MCF 10A (cell line): ENCODE measurements around the gene SAE1. TPM values are rescaled to one million over a fixed set of nuclear protein-coding genes. Genes with fewer than 3 reads are reported as not detected.
"Not testable (repeated sequence)": the region's sequence is repeated elsewhere in the genome, so short reads cannot be mapped to it uniquely, and the experiment has no call there.

Experiments
- BruUV-seq: library from RNA; stranded (reverse); fragments of 400-500 nt; replicated peaks from 2 replicates; lab custom pipeline; 2021; lab: Mats Ljungman, UMichigan
- CTCF ChIA-PET: fragments of 300-600 bp; sonication (Branson Sonifier 250); formaldehyde crosslinking; extraction: SDS; loops from one replicate; lab custom pipeline; 2021; ENCODE audit warnings: antibody characterized with exemption, inconsistent platforms; lab: Yijun Ruan, JAX
- POLR2A ChIA-PET: fragments of 300-600, 350-650 bp; sonication (Branson Sonifier 250); formaldehyde crosslinking; extraction: SDS; loops from one replicate; lab custom pipeline; 2020; ENCODE audit warnings: antibody characterized with exemption, inconsistent platforms; lab: Yijun Ruan, JAX
- DNase-seq: peaks from one replicate; pipeline ENCODE4 v3.0.0-alpha.2; 2018; ENCODE audit not compliant: unreplicated experiment
- H3K27ac Mint-ChIP-seq: one replicate; pipeline ENCODE4 v1.8.0; 2022; ENCODE audit warnings: mild to moderate bottlenecking, low read depth, mixed read lengths; ENCODE audit not compliant: unreplicated experiment
- H3K27me3 Mint-ChIP-seq: one replicate; pipeline ENCODE4 v1.8.0; 2022; ENCODE audit warnings: mixed read lengths; ENCODE audit not compliant: insufficient read depth, unreplicated experiment
- H3K36me3 Mint-ChIP-seq: one replicate; pipeline ENCODE4 v1.8.0; 2022; ENCODE audit warnings: mild to moderate bottlenecking, moderate library complexity, mixed read lengths; ENCODE audit not compliant: insufficient read depth, unreplicated experiment
- H3K4me1 Mint-ChIP-seq: one replicate; pipeline ENCODE4 v1.8.0; 2022; ENCODE audit warnings: mixed read lengths; ENCODE audit not compliant: insufficient read depth, unreplicated experiment
- H3K4me3 Mint-ChIP-seq: one replicate; pipeline ENCODE4 v1.8.0; 2022; ENCODE audit warnings: mild to moderate bottlenecking, moderate library complexity, mixed read lengths; ENCODE audit not compliant: unreplicated experiment
- H3K9me3 Mint-ChIP-seq: one replicate; pipeline ENCODE4 v1.8.0; 2022; ENCODE audit warnings: mixed read lengths; ENCODE audit not compliant: unreplicated experiment
- CTCF ChIP-seq: fragments of 200-600 bp; IDR thresholded peaks from one replicate; pipeline ENCODE4 v1.8.0; 2022; ENCODE audit warnings: antibody characterized with exemption, mild to moderate bottlenecking; ENCODE audit not compliant: unreplicated experiment
- intact Hi-C: fragments of 100-400 bp; cut with micrococcal nuclease; formaldehyde crosslinking; loops from 2 replicates; pipeline ENCODE4 v1.14.1; 2022
- total RNA-seq: library from RNA; stranded (reverse); gene quantifications from 2 replicates; pipeline ENCODE4 v1.2.3, GENCODE V29; 2022

SAE1 gene
- total RNA-seq, 1 experiment from 2014 or later = 81.7 TPM

GRCh38 chr19:47098608-47099007 lies 32.0 kb upstream of the SAE1 start:
- POLR2A ChIA-PET = interaction anchor here (0.7 to 5.3 kb wide), 5 partner anchors 11 to 155 kb away, joined by 3 to 49 read pairs (median 3); partner anchors contain the start of gene ZC3H4
- DNase-seq = no peak
- no peak overlapping the region for H3K4me3 Mint-ChIP-seq
- BruUV-seq = no TSS peak
- intact Hi-C loops = no loop called here
- H3K27me3 Mint-ChIP-seq = no peaks in the 10 kb centered on the region
- no peak for TF ChIP-seq CTCF
- CTCF ChIA-PET = interaction anchor here (0.6 to 0.9 kb wide), 3 partner anchors 19 to 122 kb away, joined by 3 to 4 read pairs (median 3); no protein-coding TSS in a partner anchor
- peaks cover 21% of the 10 kb centered on the region for H3K4me1 Mint-ChIP-seq
- H3K36me3 Mint-ChIP-seq = peaks cover 33% of the 10 kb centered on the region
- H3K27ac Mint-ChIP-seq = no peak overlapping the region
- H3K9me3 Mint-ChIP-seq = no peaks in the 10 kb centered on the region

GRCh38 chr19:47099576-47100050 lies 31.0 kb upstream of the SAE1 start:
- Mint-ChIP-seq H3K27ac (no peak overlapping the region), H3K4me1 (peaks cover 21% of the 10 kb centered on the region), H3K36me3 (peaks cover 24% of the 10 kb centered on the region), H3K9me3 (no peaks in the 10 kb centered on the region), H3K4me3 (no peak overlapping the region), H3K27me3 (no peaks in the 10 kb centered on the region)
- intact Hi-C loops = no loop called here
- CTCF ChIA-PET = interaction anchor here (0.6 to 0.9 kb wide), 3 partner anchors 20 to 346 kb away, joined by 3 to 4 read pairs (median 3); no protein-coding TSS in a partner anchor
- TF ChIP-seq CTCF = no peak
- POLR2A ChIA-PET = interaction anchor here (1.0 to 5.3 kb wide), 3 partner anchors 10 to 14 kb away, joined by 3 to 49 read pairs (median 7); partner anchors contain the start of gene ZC3H4
- DNase-seq = no peak
- no TSS peak for BruUV-seq

GRCh38 chr19:47100290-47100689 lies 30.3 kb upstream of the SAE1 start:
- no peak for TF ChIP-seq CTCF
- no peaks in the 10 kb centered on the region for H3K9me3 Mint-ChIP-seq
- BruUV-seq = no TSS peak
- no peaks in the 10 kb centered on the region for H3K27me3 Mint-ChIP-seq
- POLR2A ChIA-PET = interaction anchor here (5.3 kb wide), 1 partner anchor 10 kb away, joined by 49 read pairs; no protein-coding TSS in a partner anchor
- CTCF ChIA-PET = interaction anchor here (0.6 kb wide), 1 partner anchor 347 kb away, joined by 3 read pairs; no protein-coding TSS in a partner anchor
- H3K36me3 Mint-ChIP-seq = peaks cover 22% of the 10 kb centered on the region
- no peak overlapping the region for H3K27ac Mint-ChIP-seq
- H3K4me1 Mint-ChIP-seq = peaks cover 19% of the 10 kb centered on the region
- intact Hi-C loops = no loop called here
- DNase-seq = no peak
- H3K4me3 Mint-ChIP-seq = no peak overlapping the region

GRCh38 chr19:47101116-47101515 lies 29.5 kb upstream of the SAE1 start:
- DNase-seq, H3K27ac Mint-ChIP-seq, H3K4me3 Mint-ChIP-seq, BruUV-seq, intact Hi-C loops, H3K27me3 Mint-ChIP-seq, H3K9me3 Mint-ChIP-seq: not testable (repeated sequence)
- Mint-ChIP-seq H3K36me3 (peaks cover 17% of the 10 kb centered on the region), H3K4me1 (peaks cover 11% of the 10 kb centered on the region)
- CTCF ChIA-PET = interaction anchor here (0.7 kb wide), 1 partner anchor 506 kb away, joined by 3 read pairs; no protein-coding TSS in a partner anchor
- POLR2A ChIA-PET = interaction anchor here (1.1 to 1.2 kb wide), 2 partner anchors 9 to 12 kb away, joined by 4 read pairs; partner anchors contain the start of gene ZC3H4
